Posterior vena cava (tissue), 2 donors: ENCODE results near the gene CBR1. TPM values are rescaled to one million over a fixed set of nuclear protein-coding genes. Genes with fewer than 3 reads are reported as not detected.
"Not testable (repeated sequence)": the region's sequence is repeated elsewhere in the genome, so short reads cannot be mapped to it uniquely, and the experiment has no call there.

Experiments
- DNase-seq: peaks from one replicate; pipeline ENCODE4 v3.0.0-alpha.2; 2020; ENCODE audit warnings: low spot score
- intact Hi-C, 2 donors: fragments of 100-400 bp; cut with DNase I; formaldehyde crosslinking; loops; one replicate each; pipeline versions ENCODE4 v1.14.1 to v1.14.2; 2022 to 2023
- total RNA-seq, 2 donors: library from RNA; stranded (reverse); fragmentation: NEBNext Ultra II Directional; extraction: Animal tissue kit (Norgen Biotek cat#: 25700); gene quantifications; one replicate each; pipeline ENCODE4 v1.2.1, GENCODE V29; 2021
- donor health status: DM: yes; HTN: yes; CAD: no.
- donor health status: DM: yes; HTN: yes; CAD: no.

Gene CBR1
- total RNA-seq, 2 donors from 2014 or later: 39.1 to 44.4 TPM

DNA sequence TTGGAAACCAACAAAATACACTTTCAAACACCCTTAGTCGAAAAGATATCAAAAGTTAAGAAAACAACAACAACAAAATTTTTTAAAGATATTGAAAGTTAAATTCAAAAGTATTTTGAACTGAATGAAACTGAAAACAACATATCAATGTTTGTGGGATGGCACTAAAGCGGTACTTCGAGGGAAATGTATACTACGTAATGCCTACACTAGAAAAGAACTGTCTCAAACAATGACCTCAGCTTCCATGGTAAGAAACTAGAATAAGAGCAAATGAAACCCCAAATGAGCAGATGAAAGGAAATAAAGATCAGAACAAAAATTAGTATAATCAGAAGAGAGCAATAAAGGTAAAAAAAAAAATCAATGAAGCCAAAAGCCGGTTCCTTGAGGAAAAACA is 6.1 kb downstream of the CBR1 start:
- intact Hi-C loops: no loop called here
- DNase-seq: no peak

DNA sequence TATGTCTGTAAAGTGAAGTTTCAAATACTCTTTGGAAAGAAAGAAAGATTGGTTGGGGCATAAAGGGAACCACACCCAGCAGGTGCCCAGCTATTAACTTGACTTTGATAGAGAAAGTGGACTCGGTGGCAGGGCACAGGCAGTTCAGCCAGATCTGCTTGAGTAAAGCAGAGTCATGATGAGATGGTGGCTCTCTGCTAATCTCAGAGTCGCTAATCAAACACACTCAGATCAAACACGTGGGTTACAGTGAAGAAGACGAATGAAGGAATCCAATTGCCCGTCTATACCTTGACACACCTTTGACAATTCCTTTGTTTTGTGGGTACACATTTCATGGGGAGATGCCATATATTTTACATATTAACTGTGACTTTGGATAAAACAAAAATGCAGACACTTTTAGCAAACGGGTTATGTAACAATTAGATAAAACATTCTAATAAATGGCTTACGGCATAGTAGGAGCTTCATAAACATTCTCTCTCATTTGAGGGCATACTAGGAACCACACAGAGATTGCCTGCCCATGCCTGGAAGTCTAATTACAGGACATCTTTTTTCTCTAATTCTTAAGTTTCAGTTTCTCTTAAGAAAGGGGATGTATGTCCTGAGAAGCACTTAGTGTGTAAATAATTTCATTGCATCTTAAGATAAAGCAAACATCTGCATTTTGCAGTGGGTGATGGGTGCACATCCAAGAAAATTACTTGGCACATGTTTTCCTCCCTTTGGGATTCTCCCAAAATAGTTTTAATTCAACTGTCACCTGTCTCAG is 7.2 kb downstream of the CBR1 start:
- no peak for DNase-seq
- intact Hi-C loops: no loop called here

DNA sequence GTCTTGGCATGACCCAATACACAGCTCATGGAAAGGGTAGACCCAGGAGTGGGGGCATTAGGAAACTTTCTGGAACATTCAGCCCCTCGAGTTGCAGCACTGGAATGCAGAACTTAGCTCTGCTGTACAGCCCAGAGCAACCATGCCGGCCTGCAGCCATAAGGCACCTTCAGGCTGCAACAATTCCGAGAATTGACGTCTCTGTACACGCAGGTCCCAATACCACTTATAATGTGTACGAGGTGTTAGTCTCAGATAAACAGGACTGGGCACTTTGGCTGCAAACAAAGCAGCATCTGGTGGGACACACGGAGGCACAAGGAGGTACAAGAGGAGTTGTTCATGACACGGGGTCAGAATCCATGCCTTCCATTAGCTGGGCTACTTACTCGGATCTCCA is 7.9 kb downstream of the CBR1 start:
- intact Hi-C loops: no loop called here
- no peak for DNase-seq

DNA sequence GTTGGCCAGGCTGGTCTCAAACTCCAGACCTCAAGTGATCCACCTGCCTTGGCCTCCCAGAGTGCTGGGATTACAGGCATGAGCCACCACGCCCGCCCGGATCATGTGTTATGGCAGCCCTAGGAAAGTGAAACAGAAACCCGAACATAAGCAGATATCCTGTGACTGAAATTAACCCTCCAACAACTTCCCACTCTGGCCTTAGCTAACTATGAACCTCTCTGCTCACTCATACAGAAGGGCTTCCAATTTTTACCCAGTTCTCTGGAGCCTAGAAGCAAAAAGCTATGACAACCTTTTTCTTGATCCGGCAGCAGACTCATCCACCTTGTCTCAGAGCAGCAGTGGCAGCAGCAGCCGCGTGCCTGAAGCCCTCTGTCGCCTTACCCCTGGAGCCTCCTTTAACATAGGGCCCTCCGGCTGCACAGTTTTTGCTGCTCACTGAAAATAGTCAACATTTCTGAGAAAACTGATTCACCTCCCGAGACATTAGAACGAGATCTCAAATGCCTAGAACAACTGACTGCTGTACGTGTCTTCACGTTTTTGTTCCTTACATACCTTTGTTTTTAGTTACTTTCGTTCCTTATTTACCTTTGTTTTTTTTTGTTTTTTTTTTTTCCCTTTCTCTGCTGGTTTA is 9.3 kb downstream of the CBR1 start:
- intact Hi-C loops: no loop called here
- no peak for DNase-seq

DNA sequence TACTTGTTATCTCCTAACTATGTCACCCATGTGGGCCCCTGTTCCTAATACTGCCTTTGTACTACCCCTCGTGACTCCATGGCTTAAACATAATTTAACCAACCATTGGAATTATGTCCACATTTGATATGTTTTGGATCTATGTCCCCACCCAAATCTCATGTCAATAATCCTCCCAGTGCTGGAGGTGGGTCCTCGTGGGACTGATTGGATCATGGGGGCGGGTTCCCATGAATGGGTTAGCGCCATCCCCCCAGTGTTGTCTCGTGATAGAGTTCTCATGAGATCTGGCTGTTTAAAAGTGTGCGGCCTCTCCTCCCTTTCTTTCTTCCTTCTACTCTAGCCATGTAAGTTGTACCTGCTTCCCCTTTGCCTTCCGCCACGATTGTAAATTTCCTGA is 9.8 kb downstream of the CBR1 start:
- DNase-seq: no peak
- intact Hi-C loops: no loop called here

DNA sequence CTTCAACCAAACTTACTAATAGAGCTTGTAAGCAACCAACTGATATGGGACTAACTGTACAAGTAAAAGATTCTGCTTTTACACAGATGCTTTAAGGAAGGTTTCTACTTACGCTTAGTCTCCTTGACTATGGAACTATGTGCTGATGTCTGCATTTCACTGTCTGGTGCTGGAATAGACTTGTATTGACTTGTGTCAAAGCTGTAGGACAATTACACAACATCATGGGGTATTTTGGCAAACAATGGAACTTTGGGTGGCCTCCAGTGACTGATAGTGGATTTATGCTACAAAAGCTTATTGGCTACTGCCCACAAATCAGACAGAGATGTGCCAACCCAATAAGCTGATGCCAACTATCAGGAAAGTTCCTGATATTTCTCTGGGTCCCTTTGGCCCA is 10.6 kb downstream of the CBR1 start:
- DNase-seq: no peak
- intact Hi-C loops: no loop called here

DNA sequence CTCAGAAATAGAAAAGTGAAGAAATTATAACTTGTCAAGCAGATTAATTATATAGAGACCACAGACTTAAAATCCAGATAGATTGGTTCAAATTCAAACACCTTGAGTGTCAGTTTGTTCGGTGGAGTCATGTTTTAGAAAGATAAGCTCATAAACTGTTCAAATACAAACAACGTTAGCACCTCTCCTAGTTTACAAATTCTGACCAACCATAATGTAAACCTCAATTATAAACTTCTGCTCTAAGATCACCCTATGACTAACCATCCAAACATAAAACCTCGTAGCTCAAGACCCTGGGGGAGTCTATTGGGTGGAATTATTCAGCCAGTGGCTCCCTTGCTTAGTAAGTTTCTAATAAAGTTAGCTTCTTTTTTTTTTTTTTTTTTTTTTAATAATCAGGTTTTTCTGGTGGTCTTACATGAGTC is 12.4 kb downstream of the CBR1 start:
- intact Hi-C loops: no loop called here
- DNase-seq: no peak

DNA sequence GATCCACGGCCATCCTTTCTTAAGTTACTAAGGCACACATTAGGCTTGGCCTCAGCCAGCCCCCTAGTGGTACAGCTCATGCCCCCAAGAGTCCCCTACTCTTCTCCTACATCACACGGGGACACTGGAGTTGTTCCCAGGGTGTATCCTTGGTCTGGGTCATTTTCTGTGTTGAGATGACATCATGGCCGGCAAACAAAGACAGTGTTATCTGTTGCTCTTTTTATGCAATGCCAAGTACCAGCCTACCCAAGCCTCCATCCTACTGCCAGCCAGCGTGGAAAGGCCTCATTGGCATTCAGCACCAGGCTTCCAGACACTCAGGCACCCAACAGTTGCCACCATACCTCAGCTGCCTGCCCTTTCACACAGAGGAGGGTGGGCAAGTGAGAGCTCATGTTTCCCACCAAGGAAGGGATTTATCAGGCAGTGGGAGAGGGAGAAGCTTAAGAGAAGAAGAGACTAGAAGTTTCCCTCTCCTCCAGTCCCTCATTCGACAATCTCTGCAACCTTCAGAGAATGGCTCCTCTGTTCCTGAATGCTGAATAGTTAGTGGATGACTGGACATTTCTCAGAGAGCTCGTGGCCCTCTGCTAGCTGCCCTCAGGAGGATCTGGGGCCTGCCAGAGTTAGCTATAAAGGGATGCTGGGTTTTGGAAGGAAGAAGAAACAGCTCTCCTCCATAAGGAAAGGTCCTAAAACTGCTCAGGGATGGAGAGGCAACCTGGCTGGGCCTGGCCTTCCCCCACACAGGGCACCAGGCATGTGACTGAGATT is 17.7 kb downstream of the CBR1 start:
- no peak for DNase-seq
- intact Hi-C loops: no loop called here

DNA sequence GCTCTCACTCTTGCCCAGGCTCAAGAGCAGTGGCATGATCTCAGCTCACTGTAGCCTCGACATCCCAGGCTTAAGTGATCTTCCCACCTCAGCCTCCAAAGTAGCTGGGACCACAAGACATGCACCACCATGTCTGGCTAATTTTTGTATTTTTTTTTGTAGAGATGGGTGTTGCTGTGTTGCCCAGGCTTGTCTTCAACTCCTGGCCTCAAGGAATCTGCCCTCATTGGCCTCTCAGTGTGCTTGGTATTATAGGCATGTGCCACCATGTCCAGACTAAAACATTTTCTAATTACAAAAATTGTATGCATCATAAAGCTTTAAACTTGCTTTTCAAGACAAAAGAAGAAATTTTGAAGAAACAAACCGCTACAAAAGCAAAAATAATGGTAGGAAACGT is 20.1 kb downstream of the CBR1 start:
- DNase-seq: no peak
- intact Hi-C loops: no loop called here

DNA sequence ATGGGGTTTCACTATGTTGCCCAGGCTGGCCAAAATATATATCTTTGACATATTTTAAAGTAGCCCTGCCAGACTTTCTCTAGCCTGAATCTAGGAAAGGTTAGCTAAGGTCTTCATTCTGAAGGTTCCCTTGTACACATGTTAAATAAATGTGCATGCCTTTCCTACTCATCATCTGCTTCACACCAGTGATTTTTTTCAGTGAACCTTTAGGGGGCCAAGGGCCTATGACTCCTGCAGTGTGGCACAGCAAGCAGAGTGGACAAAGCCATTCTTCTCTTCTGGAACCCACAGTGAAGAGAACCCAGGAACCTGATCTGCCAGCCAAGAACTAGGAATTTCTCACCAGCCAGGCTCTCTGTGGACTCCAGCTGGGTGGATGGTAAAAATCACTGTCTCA is 22.9 kb downstream of the CBR1 start:
- intact Hi-C loops: no loop called here
- no peak for DNase-seq

DNA sequence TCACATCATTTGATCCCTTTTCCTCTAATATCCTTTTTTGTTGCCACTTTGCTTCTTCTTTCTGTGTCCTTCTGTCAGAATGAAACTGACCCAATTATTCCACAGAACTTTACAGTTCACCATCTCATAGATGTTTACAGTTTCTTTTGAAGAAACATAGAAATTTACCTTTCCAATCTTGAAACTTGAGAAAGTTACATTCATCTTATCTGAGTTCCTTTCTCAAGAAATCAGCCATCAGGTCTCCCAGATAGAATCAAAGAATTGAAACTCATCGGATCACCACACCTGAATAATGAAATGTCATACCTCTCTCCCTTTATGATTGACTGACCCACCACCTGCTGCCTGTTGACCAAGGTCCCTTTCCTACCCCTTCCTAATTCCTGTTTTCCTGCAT is 23.7 kb downstream of the CBR1 start:
- no peak for DNase-seq
- intact Hi-C loops: no loop called here

DNA sequence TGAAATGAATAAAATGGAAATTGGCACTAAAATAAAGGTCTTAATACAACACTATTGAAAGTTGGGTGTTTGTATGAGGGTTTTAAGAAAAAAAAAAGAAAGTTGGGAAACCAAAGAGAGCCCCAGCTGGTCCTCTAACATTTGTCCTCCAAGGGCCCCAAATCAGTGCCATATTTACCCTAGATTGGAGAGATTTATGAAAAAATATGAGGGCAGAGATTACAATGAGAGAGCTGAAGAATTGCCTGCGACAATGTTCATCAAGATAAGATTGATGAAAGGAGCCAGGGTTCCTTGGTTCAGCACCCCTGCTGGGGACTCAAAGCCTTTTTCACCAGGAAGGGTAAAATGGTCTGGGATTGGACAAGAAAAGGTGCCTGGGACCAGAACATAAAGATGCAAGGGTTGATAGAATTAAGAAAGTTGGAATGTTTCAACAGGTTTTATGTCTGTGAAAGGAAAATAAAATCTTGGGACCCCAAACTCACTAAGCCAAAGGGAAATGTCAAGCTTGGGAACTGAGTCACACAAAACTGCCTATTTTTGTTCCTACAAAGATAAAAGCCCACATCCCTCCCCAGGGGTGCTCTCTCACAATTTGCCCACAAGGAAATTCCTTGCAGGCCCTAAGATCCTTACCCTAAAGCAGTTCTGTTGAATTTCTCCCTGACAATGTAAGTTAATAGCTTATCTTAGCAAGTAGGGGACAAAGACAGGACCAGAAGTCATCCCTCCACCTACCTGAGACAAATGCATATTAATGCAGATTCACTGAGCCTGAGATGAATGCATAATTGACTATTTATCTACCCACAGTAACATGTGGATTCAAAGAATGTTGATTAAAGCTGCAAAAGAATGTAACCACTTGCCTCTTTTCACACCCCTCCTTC is 26.8 kb downstream of the CBR1 start:
- intact Hi-C loops: no loop called here
- DNase-seq: no peak

DNA sequence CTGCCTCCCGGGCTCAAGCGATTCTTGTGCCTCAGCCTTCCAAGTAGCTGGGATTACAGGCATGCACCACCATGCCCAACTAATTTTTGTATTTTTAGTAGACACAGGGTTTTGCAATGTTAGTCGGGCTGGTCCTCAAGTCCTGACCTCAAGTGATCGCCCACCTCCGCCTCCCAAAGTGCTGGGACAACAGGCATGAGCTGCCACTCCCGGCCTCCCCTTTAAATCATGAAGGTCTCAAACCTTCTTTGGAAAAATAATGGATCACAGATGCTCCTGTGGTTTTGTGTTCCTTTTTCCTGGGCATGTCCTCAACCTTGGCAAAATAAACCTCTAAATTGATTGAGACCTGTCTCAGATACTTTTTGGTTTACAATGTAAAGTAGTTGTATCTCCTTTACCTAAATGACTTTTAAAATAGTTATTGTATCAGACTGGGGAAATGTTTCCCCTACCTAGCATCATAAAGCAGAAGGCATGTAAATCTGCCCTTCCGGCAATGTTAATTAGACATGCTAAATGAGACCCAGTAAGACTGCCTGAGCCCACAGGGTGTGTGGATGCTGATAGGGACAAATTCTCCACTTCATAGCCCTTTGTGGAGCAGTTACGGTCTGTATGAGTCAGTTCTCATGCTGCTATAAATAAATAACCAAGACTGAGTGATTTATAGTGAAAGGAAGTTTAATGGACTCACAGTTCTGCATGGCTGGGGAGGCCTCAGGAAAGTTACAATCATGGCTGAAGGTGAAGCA is 27.8 kb downstream of the CBR1 start:
- DNase-seq: no peak
- intact Hi-C loops: no loop called here

DNA sequence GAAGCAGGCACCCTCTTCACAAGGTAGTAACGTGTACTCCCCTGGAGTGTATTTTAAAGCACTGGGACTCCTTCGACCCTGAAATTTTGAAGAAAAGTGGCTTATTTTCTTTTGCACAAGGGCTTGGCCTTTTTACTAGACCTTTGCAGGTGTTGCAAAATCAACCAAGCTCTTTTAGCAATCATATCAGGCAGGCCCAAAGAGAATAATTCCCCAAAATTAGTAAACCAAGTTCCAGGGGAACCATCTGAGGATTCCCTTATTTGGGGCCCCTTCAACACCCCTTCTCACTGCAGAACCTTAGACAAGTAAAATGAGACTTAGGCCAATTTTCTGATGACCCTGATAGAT is 28.3 kb downstream of the CBR1 start:
- intact Hi-C loops: no loop called here
- no peak for DNase-seq

DNA sequence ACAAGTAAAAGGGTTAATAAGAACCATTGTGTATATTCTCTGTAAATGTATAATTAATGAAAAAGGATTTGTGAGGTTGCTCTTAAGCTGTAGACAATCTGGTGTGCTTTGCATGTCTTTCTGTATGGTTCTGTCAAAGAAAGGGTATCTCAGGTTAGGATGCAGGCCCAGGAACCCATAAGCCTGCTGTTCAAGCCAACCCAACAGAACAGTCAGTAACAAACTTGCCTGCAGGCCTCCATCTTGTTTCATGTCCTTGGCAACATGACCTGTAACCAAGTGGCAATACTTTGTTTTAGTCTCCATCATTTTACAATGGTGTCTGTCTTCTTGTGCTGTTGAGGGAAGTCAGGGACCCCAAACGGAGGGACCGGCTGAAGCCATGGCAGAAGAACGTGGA is 29.2 kb downstream of the CBR1 start:
- intact Hi-C loops: no loop called here
- no peak for DNase-seq

DNA sequence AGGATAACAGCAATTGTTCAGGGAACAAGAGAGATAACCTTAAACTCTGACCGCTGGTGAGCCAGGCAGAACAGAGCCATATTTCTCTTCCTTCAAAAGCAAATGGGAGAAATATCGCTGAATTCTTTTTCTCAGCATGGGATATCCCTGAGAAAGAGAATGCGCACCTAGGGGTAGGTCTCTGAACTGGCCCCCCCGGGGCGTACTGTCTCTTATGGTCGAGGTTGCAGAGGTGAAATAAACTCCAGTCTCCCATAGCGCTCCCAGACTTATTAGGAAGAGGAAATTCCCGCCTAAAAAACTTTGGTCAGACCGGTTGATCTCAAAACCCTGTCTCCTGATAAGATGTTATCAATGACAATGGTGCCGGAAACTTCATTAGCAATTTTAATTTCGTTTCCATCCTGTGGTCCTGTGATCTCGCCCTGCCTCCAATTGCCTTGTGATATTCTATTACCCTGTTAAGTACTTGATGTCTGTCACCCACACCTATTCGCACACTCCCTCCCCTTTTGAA is 29.9 kb downstream of the CBR1 start:
- DNase-seq, intact Hi-C loops: not testable (repeated sequence)

DNA sequence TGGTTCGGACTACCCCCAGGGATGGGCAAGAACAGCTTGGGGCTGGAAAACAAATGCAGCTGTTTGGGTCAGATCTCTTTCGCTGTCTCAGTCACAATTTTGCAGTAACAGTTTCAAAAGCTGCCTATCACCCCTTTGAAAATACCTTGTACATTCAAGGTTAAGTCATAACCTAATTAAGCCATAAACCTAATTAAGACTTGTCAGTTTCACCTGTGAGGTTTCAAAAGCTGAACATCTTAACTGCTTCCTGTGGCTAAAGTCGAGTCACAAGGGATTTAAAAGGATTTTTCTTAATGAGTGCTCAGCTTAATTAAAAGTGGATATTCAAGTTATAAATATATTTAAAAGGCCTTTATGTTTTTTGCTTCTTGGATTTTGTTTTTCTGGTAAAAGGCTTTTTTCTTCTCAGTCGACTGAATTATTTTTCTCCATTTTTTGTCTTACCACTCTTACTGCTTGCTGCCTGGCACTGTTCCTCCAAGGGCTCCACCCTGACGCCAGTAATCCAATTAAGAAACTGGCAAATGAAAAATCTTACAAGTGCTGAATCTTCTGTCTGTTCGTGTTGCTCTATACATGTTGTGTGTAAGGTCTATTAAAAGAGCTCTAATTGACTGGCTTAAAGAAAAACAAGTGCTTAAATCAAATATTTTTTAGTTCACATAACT is 31.3 kb downstream of the CBR1 start:
- DNase-seq: no peak
- intact Hi-C loops: no loop called here

DNA sequence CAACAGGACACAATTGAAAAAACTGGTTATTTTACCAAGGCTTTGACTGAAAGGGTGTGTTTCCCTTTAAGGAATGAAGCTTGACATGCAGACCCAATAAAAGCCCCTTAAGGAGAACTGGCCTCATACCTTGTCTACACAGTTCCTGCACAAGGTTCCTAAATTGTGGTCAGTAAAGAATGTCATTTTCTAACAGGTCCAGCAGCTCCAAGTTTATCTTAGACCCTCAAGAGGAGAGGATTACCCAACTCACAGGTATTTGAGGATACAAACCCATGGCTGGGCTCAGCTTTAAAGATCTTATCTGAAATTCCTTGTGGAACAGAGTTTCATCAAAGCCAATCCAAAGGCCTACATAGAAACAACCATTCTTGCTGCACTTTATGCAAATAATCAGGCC is 33.6 kb downstream of the CBR1 start:
- intact Hi-C loops: no loop called here
- no peak for DNase-seq
